Glutamatergic neuron (in vitro differentiated cells): Measurements from ENCODE around the gene SGTB. TPM values are rescaled to one million over a fixed set of nuclear protein-coding genes. Genes with fewer than 3 reads are reported as not detected.
"Not testable (repeated sequence)": the region's sequence is repeated elsewhere in the genome, so short reads cannot be mapped to it uniquely, and the experiment has no call there.

Source experiments
- DNase-seq: peaks from one replicate; pipeline ENCODE4 v3.0.0; 2022
- H3K27ac Mint-ChIP-seq: one replicate; pipeline ENCODE4 v1.8.0; 2020; ENCODE audit warnings: mild to moderate bottlenecking, mixed read lengths, inconsistent platforms; ENCODE audit not compliant: unreplicated experiment
- H3K27me3 Mint-ChIP-seq: one replicate; pipeline ENCODE4 v1.8.0; 2020; ENCODE audit warnings: mild to moderate bottlenecking, moderate library complexity, mixed read lengths, inconsistent platforms; ENCODE audit not compliant: unreplicated experiment
- H3K36me3 Mint-ChIP-seq: one replicate; pipeline ENCODE4 v1.8.0; 2020; ENCODE audit warnings: mild to moderate bottlenecking, mixed read lengths, inconsistent platforms; ENCODE audit not compliant: unreplicated experiment
- H3K4me1 Mint-ChIP-seq: one replicate; pipeline ENCODE4 v1.8.0; 2020; ENCODE audit warnings: mild to moderate bottlenecking, low read depth, mixed read lengths, inconsistent platforms; ENCODE audit not compliant: unreplicated experiment
- H3K4me3 Mint-ChIP-seq: one replicate; pipeline ENCODE4 v1.8.0; 2020; ENCODE audit warnings: mild to moderate bottlenecking, mixed read lengths, inconsistent platforms; ENCODE audit not compliant: unreplicated experiment
- H3K9me3 Mint-ChIP-seq: one replicate; pipeline ENCODE4 v1.8.0; 2020; ENCODE audit warnings: mild to moderate bottlenecking, moderate library complexity, mixed read lengths, inconsistent platforms; ENCODE audit not compliant: unreplicated experiment
- total RNA-seq: library from RNA; stranded (reverse); fragmentation: NEBNext Ultra II Directional; extraction: Animal tissue kit (Norgen Biotek cat#: 25700); gene quantifications from one replicate; pipeline ENCODE4 v1.2.1, GENCODE V29; 2021; ENCODE audit not compliant: unreplicated experiment
- TF ChIP-seq, protein P1 (sequence below): fragments of 200-600 bp; sonication (generic); IDR thresholded peaks from one replicate; pipeline ENCODE4 v1.5.0; 2021; ENCODE audit not compliant: partially characterized antibody, unreplicated experiment

Gene SGTB
- total RNA-seq, 1 donor from 2014 or later = 33.2 TPM

- Mint-ChIP-seq H3K27ac (no peak overlapping the region), H3K9me3 (no peaks in the 10 kb centered on the region), H3K36me3 (no peaks in the 10 kb centered on the region), H3K27me3 (no peaks in the 10 kb centered on the region), H3K4me1 (no peaks in the 10 kb centered on the region), H3K4me3 (no peak overlapping the region)
- no peak for DNase-seq
- TF ChIP-seq, protein P1, sequence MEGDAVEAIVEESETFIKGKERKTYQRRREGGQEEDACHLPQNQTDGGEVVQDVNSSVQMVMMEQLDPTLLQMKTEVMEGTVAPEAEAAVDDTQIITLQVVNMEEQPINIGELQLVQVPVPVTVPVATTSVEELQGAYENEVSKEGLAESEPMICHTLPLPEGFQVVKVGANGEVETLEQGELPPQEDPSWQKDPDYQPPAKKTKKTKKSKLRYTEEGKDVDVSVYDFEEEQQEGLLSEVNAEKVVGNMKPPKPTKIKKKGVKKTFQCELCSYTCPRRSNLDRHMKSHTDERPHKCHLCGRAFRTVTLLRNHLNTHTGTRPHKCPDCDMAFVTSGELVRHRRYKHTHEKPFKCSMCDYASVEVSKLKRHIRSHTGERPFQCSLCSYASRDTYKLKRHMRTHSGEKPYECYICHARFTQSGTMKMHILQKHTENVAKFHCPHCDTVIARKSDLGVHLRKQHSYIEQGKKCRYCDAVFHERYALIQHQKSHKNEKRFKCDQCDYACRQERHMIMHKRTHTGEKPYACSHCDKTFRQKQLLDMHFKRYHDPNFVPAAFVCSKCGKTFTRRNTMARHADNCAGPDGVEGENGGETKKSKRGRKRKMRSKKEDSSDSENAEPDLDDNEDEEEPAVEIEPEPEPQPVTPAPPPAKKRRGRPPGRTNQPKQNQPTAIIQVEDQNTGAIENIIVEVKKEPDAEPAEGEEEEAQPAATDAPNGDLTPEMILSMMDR = no peak
Measured at GRCh38 chr5:65696892-65697291, 25.0 kb downstream of the SGTB start.

DNA sequence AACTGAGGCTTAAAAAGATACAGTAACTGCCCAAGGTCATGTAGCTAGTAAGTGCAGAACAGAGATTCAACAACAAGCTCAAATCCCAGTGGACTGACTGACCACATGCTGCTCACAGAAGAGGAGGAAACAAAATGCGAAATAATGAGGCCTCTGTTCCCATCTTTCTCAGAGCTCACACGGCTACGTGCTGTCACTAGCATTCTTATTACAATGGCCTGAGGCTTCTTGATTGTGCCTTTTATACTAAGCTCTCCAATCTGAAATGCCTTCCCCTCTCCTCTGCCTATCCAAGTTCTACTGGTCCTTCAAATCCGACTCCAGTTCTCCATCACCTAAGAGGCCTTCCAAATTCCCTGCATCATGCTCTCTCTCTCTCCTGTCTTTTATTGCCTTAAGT lies 26.0 kb downstream of the SGTB start:
- TF ChIP-seq, protein P1 = no peak
- no peaks in the 10 kb centered on the region for H3K36me3 Mint-ChIP-seq
- no peaks in the 10 kb centered on the region for H3K27me3 Mint-ChIP-seq
- H3K27ac Mint-ChIP-seq = no peak overlapping the region
- H3K9me3 Mint-ChIP-seq = no peaks in the 10 kb centered on the region
- no peaks in the 10 kb centered on the region for H3K4me1 Mint-ChIP-seq
- H3K4me3 Mint-ChIP-seq = no peak overlapping the region
- no peak for DNase-seq

- H3K4me1 Mint-ChIP-seq = no peaks in the 10 kb centered on the region
Measured at GRCh38 chr5:65695162-65695755, 26.6 kb downstream of the SGTB start.

GRCh38 chr5:65693121-65693520 lies 28.8 kb downstream of the SGTB start:
- Mint-ChIP-seq H3K4me3 (no peak overlapping the region), H3K4me1 (no peaks in the 10 kb centered on the region), H3K27ac (no peak overlapping the region), H3K36me3 (no peaks in the 10 kb centered on the region), H3K27me3 (no peaks in the 10 kb centered on the region), H3K9me3 (no peaks in the 10 kb centered on the region)
- TF ChIP-seq, protein P1 = no peak
- no peak for DNase-seq

More at GRCh38 chr5:65695162-65695755, 26.6 kb downstream of the SGTB start:
- Mint-ChIP-seq H3K27me3 (no peaks in the 10 kb centered on the region), H3K36me3 (no peaks in the 10 kb centered on the region), H3K9me3 (no peaks in the 10 kb centered on the region), H3K27ac (no peak overlapping the region), H3K4me3 (no peak overlapping the region)
- TF ChIP-seq, protein P1 = no peak
- no peak for DNase-seq

- no peak for DNase-seq
- H3K4me1 Mint-ChIP-seq = no peaks in the 10 kb centered on the region
- H3K27ac Mint-ChIP-seq = no peak overlapping the region
- H3K36me3 Mint-ChIP-seq = peaks cover 4% of the 10 kb centered on the region
- TF ChIP-seq, protein P1 = no peak
- no peak overlapping the region for H3K4me3 Mint-ChIP-seq
- H3K27me3 Mint-ChIP-seq = peaks cover 2% of the 10 kb centered on the region
- H3K9me3 Mint-ChIP-seq = peaks cover 2% of the 10 kb centered on the region
Measured at GRCh38 chr5:65682148-65682547, 39.8 kb downstream of the SGTB start.

GRCh38 chr5:65676056-65676455 lies 45.9 kb downstream of the SGTB start:
- not testable (repeated sequence) for DNase-seq, H3K4me1 Mint-ChIP-seq, H3K36me3 Mint-ChIP-seq, H3K27me3 Mint-ChIP-seq, H3K9me3 Mint-ChIP-seq, H3K4me3 Mint-ChIP-seq, H3K27ac Mint-ChIP-seq
